NCI-H2227 (cell line): ENCODE data around the gene LPAR1.
"Not testable (repeated sequence)": the region's sequence is repeated elsewhere in the genome, so short reads cannot be mapped to it uniquely, and the experiment has no call there.

Source experiments
- DNase-seq: peaks from one replicate; lab custom pipeline; 2025; ENCODE audit not compliant: unreplicated experiment; lab: John Stamatoyannopoulos, UW

The LPAR1 gene

GRCh38 chr9:110825950-110826349 is 212.3 kb downstream of the LPAR1 start:
- DNase-seq: no peak

- DNase-seq: not testable (repeated sequence)
Measured at GRCh38 chr9:110825129-110825528, 213.1 kb downstream of the LPAR1 start.
